ENCODE data around the gene MED28. TPM values are rescaled to one million over a fixed set of nuclear protein-coding genes. Genes with fewer than 3 reads are reported as not detected.

The MED28 gene
- total RNA-seq, 5 donors from 2014 or later (not counting 1 experiment from before 2014, with no cell fraction given) = 50.6 to 75.5 (median 66.2) TPM

DNA sequence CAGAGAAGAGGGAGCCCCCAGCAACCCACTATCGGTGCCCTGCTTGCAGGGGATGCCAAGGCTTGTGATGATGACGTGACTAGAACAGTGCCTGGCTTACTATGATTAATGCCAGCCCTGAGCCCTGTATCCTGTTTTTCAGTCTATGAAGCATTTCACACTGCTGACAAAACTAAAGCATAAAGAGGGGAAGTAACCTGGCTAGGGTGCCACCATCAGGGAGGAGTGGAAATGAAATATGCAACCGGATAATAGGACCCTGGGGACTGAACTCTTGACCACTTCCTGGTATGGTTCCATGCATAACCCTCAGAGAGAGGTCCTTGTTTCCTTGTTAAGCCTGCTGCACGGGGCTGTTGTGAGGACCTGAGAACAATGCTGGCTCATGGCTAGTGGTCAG is 50.3 kb downstream of the MED28 start:
- CTCF ChIA-PET = no interaction called here
- no peaks in the 10 kb centered on the region for H3K9me3 ChIP-seq
- 16% methylated on average over 3 of the region's 4 CpGs for WGBS (ENCODE audit: insufficient coverage)

DNA sequence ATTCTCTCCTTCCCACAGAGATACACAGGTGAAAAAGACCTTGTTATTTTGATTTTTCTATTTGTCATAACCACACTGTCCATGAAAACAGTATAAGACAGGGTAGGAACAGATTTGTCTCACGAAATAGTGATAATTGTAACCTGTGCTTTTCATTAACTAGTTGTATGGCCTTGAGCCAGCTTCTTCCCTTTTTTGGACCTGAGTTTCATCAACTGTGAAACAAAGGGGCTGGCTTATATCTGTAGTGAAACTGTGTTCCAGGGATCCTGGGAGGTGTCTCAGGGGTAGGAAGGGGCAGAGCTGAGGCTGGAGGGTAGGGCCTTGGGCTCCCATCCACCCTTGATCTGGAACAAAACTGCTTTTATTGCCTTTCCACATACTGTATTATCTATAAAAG is 50.9 kb downstream of the MED28 start:
- CTCF ChIA-PET = no interaction called here
- H3K4me3 ChIP-seq (ENCODE audit: control insufficient read depth in 1 of 2, extremely low read depth in 1 of 2, low read length in 1 of 2) = no peak overlapping the region
- ATAC-seq (replicated peaks in 1 of 4) (no peak), DNase-seq (no peak)
- no peaks in the 10 kb centered on the region for H3K4me1 Mint-ChIP-seq
- H3K36me3 ChIP-seq (ENCODE audit: control insufficient read depth in 2 of 2, extremely low read depth in 1 of 2, insufficient read depth in 1 of 2, low read length in 1 of 2) = no peaks in the 10 kb centered on the region
- H3K4me3 Mint-ChIP-seq = no peak overlapping the region
- H3K27me3 ChIP-seq (replicated peaks in 1 of 2; ENCODE audit: control insufficient read depth in 2 of 2, extremely low read depth in 1 of 2, insufficient read depth in 2 of 2, low read length in 1 of 2) = peaks cover 0 to 5% of the 10 kb centered on the region in 2 experiments
- peaks cover 4 to 25% of the 10 kb centered on the region in 2 donors for H3K27me3 Mint-ChIP-seq
- no peaks in the 10 kb centered on the region for H3K4me1 ChIP-seq (ENCODE audit: control insufficient read depth in 1 of 2, extremely low read depth in 1 of 2, insufficient read depth in 2 of 2, low read length in 2 of 2)
- no peaks in the 10 kb centered on the region for H3K36me3 Mint-ChIP-seq
- 60% methylated on average over 1 of the region's 1 CpG for WGBS (ENCODE audit: insufficient coverage)
- H3K27ac ChIP-seq (ENCODE audit: low read length) = no peak overlapping the region
- POLR2A ChIA-PET = no interaction called here
- no peak overlapping the region for H3K27ac Mint-ChIP-seq
- no peaks in the 10 kb centered on the region for H3K9me3 Mint-ChIP-seq
- no peaks in the 10 kb centered on the region for H3K9me3 ChIP-seq

More for the DNA sequence above, 50.3 kb downstream of the MED28 start:
- H3K27ac ChIP-seq (ENCODE audit: low read length) = no peak overlapping the region
- H3K36me3 Mint-ChIP-seq = no peaks in the 10 kb centered on the region
- H3K36me3 ChIP-seq (ENCODE audit: control insufficient read depth in 2 of 2, extremely low read depth in 1 of 2, insufficient read depth in 1 of 2, low read length in 1 of 2) = no peaks in the 10 kb centered on the region
- ATAC-seq (replicated peaks in 1 of 4) = no peak
- DNase-seq = no peak
- POLR2A ChIA-PET = no interaction called here
- no peaks in the 10 kb centered on the region for H3K9me3 Mint-ChIP-seq
- no peaks in the 10 kb centered on the region for H3K4me1 Mint-ChIP-seq
- no peak overlapping the region for H3K4me3 ChIP-seq (ENCODE audit: control insufficient read depth in 1 of 2, extremely low read depth in 1 of 2, low read length in 1 of 2)
- no peaks in the 10 kb centered on the region for H3K4me1 ChIP-seq (ENCODE audit: control insufficient read depth in 1 of 2, extremely low read depth in 1 of 2, insufficient read depth in 2 of 2, low read length in 2 of 2)
- no peak overlapping the region for H3K4me3 Mint-ChIP-seq
- peaks cover 4 to 21% of the 10 kb centered on the region in 2 donors for H3K27me3 Mint-ChIP-seq
- no peak overlapping the region for H3K27ac Mint-ChIP-seq
- H3K27me3 ChIP-seq (replicated peaks in 1 of 2; ENCODE audit: control insufficient read depth in 2 of 2, extremely low read depth in 1 of 2, insufficient read depth in 2 of 2, low read length in 1 of 2) = peaks cover 0 to 5% of the 10 kb centered on the region in 2 experiments

- DNase-seq (no peak), ATAC-seq (replicated peaks in 1 of 4) (no peak)
- Histone ChIP-seq H3K9me3 (no peaks in the 10 kb centered on the region), H3K27ac (ENCODE audit: low read length) (no peak overlapping the region), H3K27me3 (replicated peaks in 1 of 2; ENCODE audit: control insufficient read depth in 2 of 2, extremely low read depth in 1 of 2, insufficient read depth in 2 of 2, low read length in 1 of 2) (peaks cover 0 to 5% of the 10 kb centered on the region in 2 experiments), H3K4me3 (ENCODE audit: control insufficient read depth in 1 of 2, extremely low read depth in 1 of 2, low read length in 1 of 2) (no peak overlapping the region), H3K36me3 (ENCODE audit: control insufficient read depth in 2 of 2, extremely low read depth in 1 of 2, insufficient read depth in 1 of 2, low read length in 1 of 2) (no peaks in the 10 kb centered on the region), H3K4me1 (ENCODE audit: control insufficient read depth in 1 of 2, extremely low read depth in 1 of 2, insufficient read depth in 2 of 2, low read length in 2 of 2) (no peaks in the 10 kb centered on the region)
- Mint-ChIP-seq H3K9me3 (peaks cover 0 to under 1% (median under 1%) of the 10 kb centered on the region in 3 donors), H3K27me3 (peaks cover 4 to 25% of the 10 kb centered on the region in 2 donors), H3K36me3 (no peaks in the 10 kb centered on the region), H3K27ac (no peak overlapping the region), H3K4me1 (no peaks in the 10 kb centered on the region), H3K4me3 (no peak overlapping the region)
- 77% methylated on average over 1 of the region's 3 CpGs for WGBS (ENCODE audit: insufficient coverage)
- CTCF ChIA-PET = no interaction called here
- POLR2A ChIA-PET = no interaction called here
Observed at GRCh38 chr4:17665852-17666251, 51.4 kb downstream of the MED28 start.

- Histone ChIP-seq H3K27me3 (replicated peaks in 1 of 2; ENCODE audit: control insufficient read depth in 2 of 2, extremely low read depth in 1 of 2, insufficient read depth in 2 of 2, low read length in 1 of 2) (peaks cover 0 to 5% of the 10 kb centered on the region in 2 experiments), H3K27ac (ENCODE audit: low read length) (no peak overlapping the region), H3K36me3 (ENCODE audit: control insufficient read depth in 2 of 2, extremely low read depth in 1 of 2, insufficient read depth in 1 of 2, low read length in 1 of 2) (no peaks in the 10 kb centered on the region), H3K4me1 (ENCODE audit: control insufficient read depth in 1 of 2, extremely low read depth in 1 of 2, insufficient read depth in 2 of 2, low read length in 2 of 2) (no peaks in the 10 kb centered on the region), H3K9me3 (no peaks in the 10 kb centered on the region), H3K4me3 (ENCODE audit: control insufficient read depth in 1 of 2, extremely low read depth in 1 of 2, low read length in 1 of 2) (no peak overlapping the region)
- WGBS (ENCODE audit: insufficient coverage) = 77% methylated on average over 2 of the region's 3 CpGs
- ChIA-PET POLR2A (no interaction called here), CTCF (no interaction called here)
- no peak for DNase-seq
- ATAC-seq (replicated peaks in 1 of 4) = no peak
- H3K4me3 Mint-ChIP-seq = no peak overlapping the region
- H3K4me1 Mint-ChIP-seq = no peaks in the 10 kb centered on the region
- H3K9me3 Mint-ChIP-seq = peaks cover 8 to 15% (median 12%) of the 10 kb centered on the region in 3 donors
- no peak overlapping the region for H3K27ac Mint-ChIP-seq
- peaks cover 4 to 33% of the 10 kb centered on the region in 2 donors for H3K27me3 Mint-ChIP-seq
- H3K36me3 Mint-ChIP-seq = no peaks in the 10 kb centered on the region
Observed at GRCh38 chr4:17667253-17667652, 52.8 kb downstream of the MED28 start.

DNA sequence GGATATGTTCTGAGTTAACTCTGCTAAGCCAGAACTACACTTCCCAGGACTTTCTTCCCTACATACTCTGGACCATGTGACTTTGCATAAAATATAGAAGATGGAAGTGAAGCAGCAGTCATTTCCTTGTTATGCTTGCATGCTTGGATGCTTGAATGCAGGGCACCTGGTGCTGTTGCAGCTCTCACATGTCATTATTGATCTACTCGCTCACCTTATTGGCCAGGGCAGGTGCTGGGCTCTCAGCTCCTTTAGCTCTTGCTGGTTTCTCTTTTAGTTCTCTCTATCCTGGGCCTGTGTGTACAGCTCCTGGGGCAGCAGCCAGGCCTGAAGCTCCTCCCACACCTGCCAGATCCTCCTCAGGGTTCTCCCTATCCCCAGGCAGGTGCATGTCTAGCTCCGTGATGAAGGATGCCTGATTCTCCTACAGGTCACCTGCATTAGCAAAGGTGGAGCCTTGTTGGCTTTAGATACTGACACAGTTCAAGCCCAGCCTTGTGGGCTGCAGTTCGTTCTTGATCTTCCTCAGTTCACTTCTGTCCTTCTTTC is 53.3 kb downstream of the MED28 start:
- ATAC-seq (replicated peaks in 1 of 4) = no peak

DNA sequence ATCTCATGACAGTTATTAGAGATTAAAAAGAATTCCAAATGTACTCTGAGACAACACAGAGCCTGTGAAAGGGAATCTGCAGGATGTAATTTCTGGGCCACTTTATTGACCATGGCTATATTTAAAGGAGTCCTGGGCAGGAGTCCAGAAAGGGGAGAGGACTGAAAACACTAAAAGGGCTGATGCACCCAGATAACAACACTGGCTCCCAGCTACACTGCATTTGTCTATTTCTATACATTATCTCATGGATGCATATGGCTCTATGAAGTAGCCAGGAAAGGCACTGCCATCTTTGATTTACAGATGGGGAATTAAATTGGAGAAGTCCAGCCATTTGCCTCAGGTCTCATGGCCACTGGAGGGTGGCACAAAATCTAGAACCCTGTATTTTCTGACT is 56.0 kb downstream of the MED28 start:
- H3K36me3 ChIP-seq (ENCODE audit: control insufficient read depth in 2 of 2, extremely low read depth in 1 of 2, insufficient read depth in 1 of 2, low read length in 1 of 2) = no peaks in the 10 kb centered on the region
- Mint-ChIP-seq H3K36me3 (no peaks in the 10 kb centered on the region), H3K4me1 (no peaks in the 10 kb centered on the region), H3K9me3 (peaks cover 11 to 21% (median 12%) of the 10 kb centered on the region in 3 donors), H3K4me3 (no peak overlapping the region), H3K27ac (no peak overlapping the region), H3K27me3 (peaks cover 9 to 35% of the 10 kb centered on the region in 2 donors)
- H3K27me3 ChIP-seq (replicated peaks in 1 of 2; ENCODE audit: control insufficient read depth in 2 of 2, extremely low read depth in 1 of 2, insufficient read depth in 2 of 2, low read length in 1 of 2) = peaks cover 0 to 5% of the 10 kb centered on the region in 2 experiments
- ChIA-PET POLR2A (interaction anchor here in 1 of 2 donors (0.6 kb wide), 1 partner anchor 111 kb away, joined by 4 read pairs; the partner anchor contains the start of gene FAM184B), CTCF (no interaction called here)
- no peak overlapping the region for H3K4me3 ChIP-seq (ENCODE audit: control insufficient read depth in 1 of 2, extremely low read depth in 1 of 2, low read length in 1 of 2)
- H3K4me1 ChIP-seq (ENCODE audit: control insufficient read depth in 1 of 2, extremely low read depth in 1 of 2, insufficient read depth in 2 of 2, low read length in 2 of 2) = no peaks in the 10 kb centered on the region
- no peak for ATAC-seq (replicated peaks in 1 of 4)
- H3K9me3 ChIP-seq = no peaks in the 10 kb centered on the region
- DNase-seq = no peak
- H3K27ac ChIP-seq (ENCODE audit: low read length) = no peak overlapping the region

More for the DNA sequence above, 53.3 kb downstream of the MED28 start:
- Mint-ChIP-seq H3K27ac (no peak overlapping the region), H3K4me1 (no peaks in the 10 kb centered on the region), H3K9me3 (peaks cover 9 to 18% (median 12%) of the 10 kb centered on the region in 3 donors), H3K27me3 (peaks cover 4 to 34% of the 10 kb centered on the region in 2 donors), H3K36me3 (no peaks in the 10 kb centered on the region), H3K4me3 (no peak overlapping the region)
- POLR2A ChIA-PET = no interaction called here
- WGBS (ENCODE audit: insufficient coverage) = 85% methylated on average over 3 of the region's 3 CpGs
- Histone ChIP-seq H3K9me3 (no peaks in the 10 kb centered on the region), H3K36me3 (ENCODE audit: control insufficient read depth in 2 of 2, extremely low read depth in 1 of 2, insufficient read depth in 1 of 2, low read length in 1 of 2) (no peaks in the 10 kb centered on the region), H3K4me3 (ENCODE audit: control insufficient read depth in 1 of 2, extremely low read depth in 1 of 2, low read length in 1 of 2) (no peak overlapping the region), H3K4me1 (ENCODE audit: control insufficient read depth in 1 of 2, extremely low read depth in 1 of 2, insufficient read depth in 2 of 2, low read length in 2 of 2) (no peaks in the 10 kb centered on the region), H3K27me3 (replicated peaks in 1 of 2; ENCODE audit: control insufficient read depth in 2 of 2, extremely low read depth in 1 of 2, insufficient read depth in 2 of 2, low read length in 1 of 2) (peaks cover 0 to 5% of the 10 kb centered on the region in 2 experiments), H3K27ac (ENCODE audit: low read length) (no peak overlapping the region)
- CTCF ChIA-PET = no interaction called here
- DNase-seq = no peak

Data from T-cell (primary cell).